ENCODE results near the gene RAD51B. TPM values are rescaled to one million over a fixed set of nuclear protein-coding genes. Genes with fewer than 3 reads are reported as not detected.

Gene RAD51B
- total and polyA plus RNA-seq, 9 of the 15 experiments (the other 6 are each of a cell fraction or from before 2014, with no cell fraction given): 8.5 to 17.3 (median 11.3) TPM

GRCh38 chr14:68241862-68242487 is 422.4 kb downstream of the RAD51B start:
- in situ Hi-C loops (cut with MboI) (loop anchor here (10.0 kb wide), 2 partner anchors 297 to 583 kb away; no protein-coding TSS in a partner anchor), intact Hi-C loops (cut with micrococcal nuclease) (loop anchor here (10.0 kb wide), 1 partner anchor 157 kb away; no protein-coding TSS in a partner anchor)
- Histone ChIP-seq H3K9me3 (replicated peaks; ENCODE audit: control insufficient read depth, insufficient read depth, low read depth, low read length) (no peaks in the 10 kb centered on the region), H3K4me2 (ENCODE audit: insufficient read depth, low read length) (no peak overlapping the region), H3K27ac (ENCODE audit: extremely low read depth, low read depth, low read length) (no peak overlapping the region), H2AFZ (ENCODE audit: low read depth, low read length) (no peak overlapping the region), H3K9me1 (ENCODE audit: control insufficient read depth, insufficient read depth, low read length) (no peaks in the 10 kb centered on the region), H3K4me3 (no peak overlapping the region), H3K4me1 (replicated peaks in 1 of 2; ENCODE audit: control insufficient read depth in 2 of 2, insufficient read depth in 2 of 2, low read length in 2 of 2) (peaks cover 0 to 54% of the 10 kb centered on the region in 2 experiments; a peak in 2 of 5 replicates), H3K9ac (ENCODE audit: insufficient read depth in 1 of 2, low read depth in 2 of 2, low read length in 2 of 2) (no peak overlapping the region), H3K27me3 (ENCODE audit: control insufficient read depth in 2 of 2, insufficient read depth in 2 of 2, low read length in 2 of 2) (no peaks in the 10 kb centered on the region), H3K36me3 (ENCODE audit: control insufficient read depth, insufficient read depth, low read length) (no peaks in the 10 kb centered on the region), H3K79me2 (ENCODE audit: control insufficient read depth, insufficient read depth, low read length) (no peaks in the 10 kb centered on the region), H4K20me1 (replicated peaks; ENCODE audit: control insufficient read depth, insufficient read depth, low read length) (no peaks in the 10 kb centered on the region)
- no TSS peak for BruUV-seq (replicated peaks)
- POLR2A ChIA-PET: interaction anchor here (0.7 to 0.8 kb wide), 2 partner anchors 9 to 375 kb away, joined by 3 to 4 read pairs; no protein-coding TSS in a partner anchor
- FAIRE-seq: no peak
- WGBS (ENCODE audit: insufficient coverage, low coverage, missing lambda C conversion rate): 93% methylated on average over 4 of the region's 6 CpGs
- no peak for ATAC-seq
- CTCF ChIA-PET (ENCODE audit: low intra/inter-chr PET ratio): no interaction called here
- TF ChIP-seq PML (IDR thresholded peaks at IDR 0.05; ENCODE audit: low read length): no peak
- no peak for DNase-seq (ENCODE audit: extremely low read depth in 1 of 4, low spot score in 3 of 4)

- Histone ChIP-seq H3K9me1 (ENCODE audit: control insufficient read depth, insufficient read depth, low read length) (no peaks in the 10 kb centered on the region), H3K9me3 (replicated peaks; ENCODE audit: control insufficient read depth, insufficient read depth, low read depth, low read length) (no peaks in the 10 kb centered on the region), H3K27ac (ENCODE audit: extremely low read depth, low read depth, low read length) (no peak overlapping the region), H2AFZ (ENCODE audit: low read depth, low read length) (no peak overlapping the region), H3K9ac (ENCODE audit: insufficient read depth in 1 of 2, low read depth in 2 of 2, low read length in 2 of 2) (no peak overlapping the region), H3K4me2 (ENCODE audit: insufficient read depth, low read length) (no peak overlapping the region), H3K36me3 (ENCODE audit: control insufficient read depth, insufficient read depth, low read length) (no peaks in the 10 kb centered on the region), H3K4me1 (replicated peaks in 1 of 2; ENCODE audit: control insufficient read depth in 2 of 2, insufficient read depth in 2 of 2, low read length in 2 of 2) (peaks cover 0 to 56% of the 10 kb centered on the region in 2 experiments; a peak in 2 of 5 replicates), H3K27me3 (ENCODE audit: control insufficient read depth in 2 of 2, insufficient read depth in 2 of 2, low read length in 2 of 2) (no peaks in the 10 kb centered on the region), H3K4me3 (no peak overlapping the region), H4K20me1 (replicated peaks; ENCODE audit: control insufficient read depth, insufficient read depth, low read length) (no peaks in the 10 kb centered on the region), H3K79me2 (ENCODE audit: control insufficient read depth, insufficient read depth, low read length) (no peaks in the 10 kb centered on the region)
- ATAC-seq (no peak), DNase-seq (ENCODE audit: extremely low read depth in 1 of 4, low spot score in 3 of 4) (no peak), FAIRE-seq (no peak)
- intact Hi-C loops (cut with micrococcal nuclease) (loop anchor here (10.0 kb wide), 1 partner anchor 159 kb away; no protein-coding TSS in a partner anchor), in situ Hi-C loops (cut with MboI) (loop anchor here (10.0 kb wide), 2 partner anchors 299 to 581 kb away; no protein-coding TSS in a partner anchor)
- BruUV-seq (replicated peaks): no TSS peak
- 76% methylated on average over 3 of the region's 3 CpGs for WGBS (ENCODE audit: insufficient coverage, low coverage, missing lambda C conversion rate)
- ChIA-PET POLR2A (no interaction called here), CTCF (ENCODE audit: low intra/inter-chr PET ratio) (no interaction called here)
- TF ChIP-seq ZNF23 (CRISPR knock-in tag; IDR thresholded peaks at IDR 0.05) (no peak), DDX20 (tag; IDR thresholded peaks at IDR 0.05; ENCODE audit: low read depth) (no peak), ZNF431 (CRISPR knock-in tag; IDR thresholded peaks at IDR 0.05) (no peak), GABPA (tag; conservative IDR thresholded peaks at IDR 0.05; ENCODE audit: low read depth) (no peak), ZNF311 (CRISPR knock-in tag; IDR thresholded peaks at IDR 0.05) (no peak), AFF4 (CRISPR knock-in tag; IDR thresholded peaks at IDR 0.05) (no peak)
Observed at GRCh38 chr14:68243450-68244010, 424.0 kb downstream of the RAD51B start.

Data from K562 (cell line).